Naive B cell (primary cell): Measurements from ENCODE around the gene DOK3. TPM values are rescaled to one million over a fixed set of nuclear protein-coding genes. Genes with fewer than 3 reads are reported as not detected.

Experiments
- ATAC-seq, 2 donors: fragments of 150-1000 bp; cut with Tn5 transposase; 2 replicates each; pipeline ENCODE4 v1.10.0; 2021; ENCODE audit warnings: low read depth in 2 of 2, mild to moderate bottlenecking in 2 of 2, moderate library complexity in 2 of 2
- DNase-seq: peaks from one replicate; pipeline ENCODE4 v3.0.0; 2022
- H3K27ac Mint-ChIP-seq, 6 donors: one replicate each; pipeline ENCODE4 v1.8.0; 2020 to 2022; ENCODE audit warnings: mild to moderate bottlenecking in 6 of 6, mixed read lengths in 6 of 6, moderate library complexity in 5 of 6, inconsistent platforms in 2 of 6
- H3K27me3 Mint-ChIP-seq, 3 donors: one replicate each; pipeline ENCODE4 v1.8.0; 2021 to 2022; ENCODE audit warnings: mixed read lengths in 3 of 3, mild to moderate bottlenecking in 1 of 3
- H3K36me3 Mint-ChIP-seq, 2 donors: one replicate each; pipeline ENCODE4 v1.8.0; 2020 to 2022; ENCODE audit warnings: mixed read lengths in 2 of 2, inconsistent platforms in 1 of 2, mild to moderate bottlenecking in 1 of 2
- H3K4me1 Mint-ChIP-seq, 3 donors: one replicate each; pipeline ENCODE4 v1.8.0; 2020 to 2022; ENCODE audit warnings: mixed read lengths in 3 of 3, inconsistent platforms in 1 of 3, mild to moderate bottlenecking in 1 of 3, moderate library complexity in 1 of 3
- H3K4me3 Mint-ChIP-seq, 8 donors: one replicate each; pipeline ENCODE4 v1.8.0; 2020 to 2022; ENCODE audit warnings: mild to moderate bottlenecking in 8 of 8, mixed read lengths in 8 of 8, moderate library complexity in 8 of 8, inconsistent platforms in 2 of 8
- H3K9me3 Mint-ChIP-seq, 7 donors: one replicate each; pipeline ENCODE4 v1.8.0; 2020 to 2022; ENCODE audit warnings: mixed read lengths in 7 of 7, mild to moderate bottlenecking in 5 of 7, inconsistent platforms in 2 of 7, moderate library complexity in 1 of 7
- polyA plus RNA-seq, 6 donors: library from polyadenylated mRNA; unstranded; fragments of 300-500 nt; fragmentation: Illumina TruSeq; gene quantifications; one replicate each; pipeline ENCODE4 v1.2.3, GENCODE V29; 2021; ENCODE audit warnings: low read depth in 6 of 6

DOK3 gene
- polyA plus RNA-seq, 6 donors from 2014 or later = 12.7 to 47.7 (median 38.1) TPM

DNA sequence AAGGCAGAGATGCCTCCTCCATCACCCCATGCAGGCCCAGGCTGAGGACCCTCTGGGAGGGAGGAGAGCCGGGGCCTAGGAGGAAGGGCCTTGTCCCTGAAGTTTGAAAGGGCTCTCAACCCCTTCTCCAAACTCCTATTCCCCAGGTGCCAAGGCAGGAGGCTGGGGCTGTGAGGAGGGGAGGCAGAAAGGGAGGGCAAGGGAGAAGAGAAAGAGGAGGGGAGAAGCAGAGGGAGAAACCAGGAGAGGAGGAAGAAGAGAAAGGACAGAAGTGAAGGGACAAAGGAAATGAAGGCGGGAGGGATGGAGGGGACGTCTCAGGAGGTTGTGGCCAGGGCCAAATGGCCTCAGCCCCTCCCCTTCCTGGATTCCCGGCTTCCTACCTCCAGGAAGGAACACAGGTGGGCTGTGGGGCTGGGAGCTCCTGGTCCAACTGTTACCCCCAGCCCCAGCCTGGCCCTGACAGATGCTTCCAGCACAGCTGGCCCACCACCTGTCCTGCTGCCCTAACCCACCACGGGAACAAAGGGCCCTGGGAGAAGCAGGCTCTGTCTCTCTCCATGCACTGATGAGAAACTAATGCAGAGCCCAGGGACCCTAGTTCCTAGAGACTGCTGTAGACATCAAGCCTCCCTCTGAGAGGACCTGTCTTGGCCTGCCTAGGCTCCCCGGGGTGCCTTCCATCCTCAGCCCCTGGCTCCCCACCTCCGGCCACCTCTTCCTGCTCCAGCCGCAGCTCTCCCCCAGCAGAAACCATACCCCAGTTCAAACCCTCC is 39.7 kb downstream of the DOK3 start:
- peak overlapping the region in 2 of 8 donors; percentile 25 to 54 for H3K4me3 Mint-ChIP-seq
- H3K4me1 Mint-ChIP-seq = peaks cover 6 to 20% (median 12%) of the 10 kb centered on the region in 3 donors
- H3K36me3 Mint-ChIP-seq = no peaks in the 10 kb centered on the region
- H3K27ac Mint-ChIP-seq = no peak overlapping the region
- H3K9me3 Mint-ChIP-seq = no peaks in the 10 kb centered on the region
- no peak for DNase-seq
- ATAC-seq = no peak
- peaks cover 0 to 24% (median 16%) of the 10 kb centered on the region in 3 donors for H3K27me3 Mint-ChIP-seq

DNA sequence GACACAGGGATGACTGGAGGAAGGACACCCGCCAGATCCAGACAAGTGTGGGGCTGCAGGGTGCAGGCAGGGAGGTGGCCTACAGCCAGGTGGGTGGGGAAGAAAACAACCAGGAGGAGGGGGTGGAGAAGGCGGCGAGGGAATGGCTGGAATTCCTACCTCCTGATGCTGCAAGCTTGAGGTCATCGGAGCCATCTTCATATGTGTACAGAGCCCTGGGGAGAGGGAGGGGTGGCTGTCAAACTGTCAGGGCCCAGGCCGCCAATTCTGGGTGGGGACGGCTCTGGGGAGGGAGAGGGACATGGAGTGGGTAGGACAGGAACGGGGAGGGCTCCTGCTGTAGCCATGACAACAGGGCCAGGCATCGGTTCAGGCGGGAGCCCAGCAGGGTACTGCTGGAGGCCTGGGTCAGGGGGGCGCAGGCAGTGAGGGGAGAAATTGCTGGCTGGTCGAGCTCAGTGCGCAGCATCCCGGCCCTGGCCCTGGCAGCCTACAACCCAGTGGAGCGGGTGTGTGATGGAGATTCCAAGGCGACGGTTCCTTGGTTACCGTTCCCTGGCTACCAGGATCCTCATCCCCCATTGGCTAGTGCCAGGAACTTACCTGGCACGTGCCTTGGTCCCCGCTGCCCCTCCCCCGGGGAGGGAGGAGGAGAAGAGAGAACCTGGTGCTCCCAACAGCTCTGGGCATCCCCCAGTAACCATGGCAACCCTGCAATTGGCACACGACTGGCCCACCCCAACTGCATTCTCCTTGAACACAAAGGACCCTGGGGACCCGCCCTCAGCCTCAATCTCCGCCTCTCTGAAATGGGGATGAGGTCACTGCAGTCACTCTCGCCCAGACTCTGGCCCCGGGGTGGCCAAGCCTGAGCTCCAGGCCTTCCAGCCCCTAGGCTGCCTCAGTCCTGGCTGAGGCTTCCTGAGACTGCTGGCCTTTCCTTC is 40.7 kb downstream of the DOK3 start:
- DNase-seq (no peak), ATAC-seq (no peak)
- Mint-ChIP-seq H3K9me3 (no peaks in the 10 kb centered on the region), H3K4me1 (peaks cover 2 to 11% (median 6%) of the 10 kb centered on the region in 3 donors), H3K27me3 (peaks cover 0 to 17% (median 10%) of the 10 kb centered on the region in 3 donors), H3K36me3 (no peaks in the 10 kb centered on the region), H3K27ac (peak overlapping the region in 1 of 6 donors; percentile 18), H3K4me3 (peak overlapping the region in 1 of 8 donors; percentile 56)

DNA sequence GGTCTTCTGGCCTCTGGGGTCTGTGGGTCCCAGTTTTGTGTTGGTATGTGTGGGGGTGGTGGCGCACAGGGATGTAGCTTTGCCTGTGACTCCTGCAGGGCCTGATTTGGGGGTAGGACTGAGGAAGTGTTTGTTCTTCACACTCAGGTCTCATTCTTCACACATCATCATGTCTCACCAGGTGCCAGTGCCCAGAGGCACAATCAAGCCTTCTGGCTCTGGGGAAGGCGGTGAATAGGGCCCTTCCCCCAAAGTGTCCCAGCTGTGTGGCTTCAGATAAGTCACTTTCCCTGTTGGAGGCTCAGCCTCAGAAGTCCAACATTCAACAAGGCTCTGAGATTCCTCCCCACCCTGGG is 41.3 kb downstream of the DOK3 start:
- H3K9me3 Mint-ChIP-seq = no peaks in the 10 kb centered on the region
- DNase-seq (no peak), ATAC-seq (no peak)
- peaks cover 0 to 14% (median 7%) of the 10 kb centered on the region in 3 donors for H3K27me3 Mint-ChIP-seq
- H3K27ac Mint-ChIP-seq = peak overlapping the region in 1 of 6 donors; percentile 18
- peaks cover 0 to 8% (median 3%) of the 10 kb centered on the region in 3 donors for H3K4me1 Mint-ChIP-seq
- no peak overlapping the region for H3K4me3 Mint-ChIP-seq
- H3K36me3 Mint-ChIP-seq = no peaks in the 10 kb centered on the region

DNA sequence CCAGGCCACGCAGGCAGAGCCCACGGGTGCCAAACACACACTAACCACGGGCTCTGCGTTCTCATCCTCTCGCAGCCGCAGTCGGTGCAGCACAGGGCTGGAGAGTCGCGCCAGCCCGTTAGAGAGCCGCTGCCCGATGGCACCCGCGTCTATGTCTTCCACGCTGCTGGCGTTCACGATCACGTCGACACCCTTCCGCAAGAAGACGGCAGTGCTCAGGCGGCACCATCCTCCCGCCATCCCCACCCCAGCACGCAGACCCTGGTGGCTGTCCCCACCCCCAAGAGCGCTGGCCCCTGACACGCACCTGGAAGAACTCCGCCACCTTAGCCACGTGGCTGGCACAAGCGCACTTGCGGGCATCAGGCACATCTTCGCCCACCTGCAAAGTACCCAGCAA is 42.2 kb downstream of the DOK3 start:
- no peak for DNase-seq
- no peaks in the 10 kb centered on the region for H3K36me3 Mint-ChIP-seq
- ATAC-seq = no peak
- peak overlapping the region in 1 of 8 donors; percentile 18 for H3K4me3 Mint-ChIP-seq
- H3K9me3 Mint-ChIP-seq = no peaks in the 10 kb centered on the region
- H3K27ac Mint-ChIP-seq = no peak overlapping the region
- peaks cover 0 to 14% (median 7%) of the 10 kb centered on the region in 3 donors for H3K27me3 Mint-ChIP-seq
- peaks cover 2 to 11% (median 3%) of the 10 kb centered on the region in 3 donors for H3K4me1 Mint-ChIP-seq

DNA sequence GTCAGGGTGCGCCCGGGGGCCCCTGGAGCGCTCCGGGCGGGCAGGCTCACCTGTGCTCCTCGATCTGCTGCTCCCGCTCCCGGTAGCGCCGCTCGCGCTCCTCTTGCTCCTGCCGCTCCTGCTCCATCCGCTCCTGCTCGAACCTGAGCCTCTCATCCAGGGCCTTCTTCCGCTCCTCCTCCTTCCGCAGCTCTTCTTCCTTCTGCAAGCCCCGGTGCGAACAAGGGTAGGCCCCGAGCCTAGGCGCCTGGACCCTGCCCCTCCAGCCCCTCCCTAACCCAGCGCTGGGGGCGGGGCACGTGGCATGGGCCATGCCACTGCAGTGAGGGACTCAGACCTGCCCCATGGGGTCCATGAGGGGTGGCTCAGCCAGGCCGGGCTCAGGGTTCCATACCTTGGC is 42.8 kb downstream of the DOK3 start:
- DNase-seq (no peak), ATAC-seq (no peak)
- no peaks in the 10 kb centered on the region for H3K36me3 Mint-ChIP-seq
- no peaks in the 10 kb centered on the region for H3K9me3 Mint-ChIP-seq
- H3K4me1 Mint-ChIP-seq = peaks cover 2 to 7% (median 3%) of the 10 kb centered on the region in 3 donors
- H3K4me3 Mint-ChIP-seq = peak overlapping the region in 1 of 8 donors; percentile 18
- peaks cover 0 to 14% (median 7%) of the 10 kb centered on the region in 3 donors for H3K27me3 Mint-ChIP-seq
- no peak overlapping the region for H3K27ac Mint-ChIP-seq

DNA sequence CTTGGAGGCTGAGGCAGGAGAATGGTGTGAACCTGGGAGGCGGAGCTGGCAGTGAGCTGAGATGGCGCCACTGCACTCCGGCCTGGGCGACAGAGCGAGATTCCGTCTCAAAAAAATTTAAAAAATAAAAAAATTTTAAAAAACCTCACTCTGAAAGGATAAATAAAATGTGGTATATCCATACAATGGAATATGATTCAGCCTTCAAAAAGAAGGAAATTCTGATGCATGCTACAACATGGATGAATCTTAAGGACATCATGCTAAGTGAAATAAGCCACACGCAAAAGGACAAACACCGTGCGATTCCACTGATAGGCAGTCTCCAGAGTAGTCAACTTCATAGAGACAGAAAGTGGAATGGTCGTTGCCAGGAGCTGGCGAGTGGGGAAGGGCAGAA is 44.6 kb downstream of the DOK3 start:
- Mint-ChIP-seq H3K27me3 (peaks cover 0 to 14% (median 6%) of the 10 kb centered on the region in 3 donors), H3K36me3 (no peaks in the 10 kb centered on the region), H3K27ac (no peak overlapping the region), H3K9me3 (no peaks in the 10 kb centered on the region), H3K4me3 (no peak overlapping the region), H3K4me1 (peaks cover 2 to 8% (median 7%) of the 10 kb centered on the region in 3 donors)
- DNase-seq (no peak), ATAC-seq (no peak)

DNA sequence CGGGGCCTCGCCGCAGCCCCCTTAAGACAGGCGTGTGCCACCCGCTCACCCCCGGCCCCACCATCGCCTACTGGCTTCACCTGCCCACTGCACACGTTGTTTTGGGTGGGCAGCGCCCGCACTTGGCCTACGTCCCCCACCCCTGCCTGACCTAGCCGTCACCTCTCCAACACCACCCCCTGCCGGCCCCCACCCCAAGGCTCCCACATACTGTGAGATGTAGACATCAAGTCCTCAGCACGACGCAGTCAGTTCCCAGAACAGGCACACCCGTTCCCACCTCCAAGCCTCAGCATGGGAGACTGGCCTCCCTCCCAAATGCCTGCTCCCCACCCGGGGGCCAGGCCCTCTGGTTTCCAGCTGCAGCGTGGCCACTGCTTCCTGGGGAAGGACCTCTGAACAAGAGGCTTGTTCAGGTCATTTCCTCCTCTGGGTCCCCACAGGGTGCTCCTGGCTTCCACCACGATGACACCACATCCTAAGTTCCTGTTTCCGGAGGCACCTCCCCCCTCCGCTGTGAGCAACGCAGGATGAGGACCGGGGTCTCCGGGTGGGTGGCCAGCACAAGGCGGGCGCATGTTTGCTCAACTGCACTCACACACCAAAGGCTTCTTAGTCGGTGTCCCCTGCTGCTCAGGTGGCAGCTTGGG is 47.5 kb downstream of the DOK3 start:
- DNase-seq = no peak
- H3K4me1 Mint-ChIP-seq = peaks cover 5 to 7% (median 6%) of the 10 kb centered on the region in 3 donors
- no peaks in the 10 kb centered on the region for H3K9me3 Mint-ChIP-seq
- no peak for ATAC-seq
- peaks cover 0 to 7% (median 5%) of the 10 kb centered on the region in 3 donors for H3K27me3 Mint-ChIP-seq
- no peak overlapping the region for H3K27ac Mint-ChIP-seq
- no peak overlapping the region for H3K4me3 Mint-ChIP-seq
- H3K36me3 Mint-ChIP-seq = no peaks in the 10 kb centered on the region

DNA sequence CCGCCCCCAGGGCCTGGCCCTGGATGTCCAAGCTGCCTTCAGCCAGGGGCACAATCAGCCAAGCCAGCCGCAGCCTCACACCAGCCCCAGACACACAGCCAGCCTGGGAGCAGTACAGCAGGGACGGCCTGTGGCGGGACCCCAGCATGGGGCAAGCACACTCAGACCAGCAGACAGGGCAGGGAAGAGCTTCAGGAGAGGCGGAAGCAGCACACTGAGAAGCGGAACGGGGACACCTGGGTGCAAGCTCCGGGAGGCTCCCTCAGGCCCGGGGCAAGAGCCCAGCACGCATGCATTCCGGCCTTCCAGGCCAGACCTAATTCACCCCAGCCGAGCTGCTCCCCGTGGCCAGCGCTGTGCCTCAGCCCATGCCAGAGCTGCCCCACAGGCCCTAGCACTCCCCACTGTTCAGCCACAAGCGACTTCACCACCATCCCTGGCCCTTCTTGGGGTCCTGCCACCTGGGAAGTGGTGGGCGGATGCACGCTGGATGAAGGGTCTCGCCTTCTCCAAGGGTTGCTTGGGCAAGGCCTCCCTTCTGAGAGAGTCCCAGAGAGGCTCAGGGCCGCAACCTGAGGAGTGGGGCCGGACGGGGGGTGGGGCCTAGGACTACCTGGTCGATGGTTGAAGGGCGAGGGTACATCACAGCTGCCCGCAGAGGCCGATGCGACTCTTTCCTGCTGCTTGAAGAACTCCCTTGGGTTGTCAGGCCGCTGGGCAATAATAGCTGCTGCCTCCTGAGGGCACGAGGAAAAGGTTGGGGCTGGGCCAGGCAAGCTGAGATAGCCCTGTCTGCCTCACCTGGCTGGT is 49.6 kb downstream of the DOK3 start:
- H3K27ac Mint-ChIP-seq = peak overlapping the region in 1 of 6 donors; percentile 69
- peaks cover 6 to 11% (median 7%) of the 10 kb centered on the region in 3 donors for H3K4me1 Mint-ChIP-seq
- no peaks in the 10 kb centered on the region for H3K36me3 Mint-ChIP-seq
- ATAC-seq = no peak
- H3K4me3 Mint-ChIP-seq = no peak overlapping the region
- peaks cover 4 to 7% (median 5%) of the 10 kb centered on the region in 3 donors for H3K27me3 Mint-ChIP-seq
- no peak for DNase-seq
- H3K9me3 Mint-ChIP-seq = peaks cover 0 to 1% (median 0%) of the 10 kb centered on the region in 7 donors

DNA sequence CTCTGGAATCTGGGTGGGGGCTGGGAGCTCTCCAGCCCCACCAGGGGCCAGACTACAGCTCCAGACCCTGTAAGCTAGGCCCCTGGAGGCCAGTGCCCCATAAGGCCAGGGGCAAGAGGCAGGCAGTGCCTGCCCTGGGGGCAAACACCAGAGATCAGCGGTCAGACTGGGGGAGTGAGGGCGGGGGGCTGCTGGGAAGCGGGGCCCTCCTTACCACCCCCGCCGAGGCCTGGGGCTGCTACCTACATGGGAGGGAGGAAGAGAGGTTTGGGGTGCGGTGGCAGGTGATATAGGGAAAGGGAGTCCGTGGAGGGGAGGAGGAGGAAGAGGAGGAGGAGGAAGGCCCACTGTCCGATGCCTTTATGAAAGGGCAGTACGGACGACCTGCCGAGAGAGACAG is 50.3 kb downstream of the DOK3 start:
- peaks cover 0 to 1% (median 0%) of the 10 kb centered on the region in 7 donors for H3K9me3 Mint-ChIP-seq
- H3K27me3 Mint-ChIP-seq = peaks cover 4 to 7% (median 5%) of the 10 kb centered on the region in 3 donors
- peaks cover 6 to 11% (median 7%) of the 10 kb centered on the region in 3 donors for H3K4me1 Mint-ChIP-seq
- no peak overlapping the region for H3K4me3 Mint-ChIP-seq
- DNase-seq (no peak), ATAC-seq (no peak)
- H3K27ac Mint-ChIP-seq = no peak overlapping the region
- H3K36me3 Mint-ChIP-seq = no peaks in the 10 kb centered on the region

DNA sequence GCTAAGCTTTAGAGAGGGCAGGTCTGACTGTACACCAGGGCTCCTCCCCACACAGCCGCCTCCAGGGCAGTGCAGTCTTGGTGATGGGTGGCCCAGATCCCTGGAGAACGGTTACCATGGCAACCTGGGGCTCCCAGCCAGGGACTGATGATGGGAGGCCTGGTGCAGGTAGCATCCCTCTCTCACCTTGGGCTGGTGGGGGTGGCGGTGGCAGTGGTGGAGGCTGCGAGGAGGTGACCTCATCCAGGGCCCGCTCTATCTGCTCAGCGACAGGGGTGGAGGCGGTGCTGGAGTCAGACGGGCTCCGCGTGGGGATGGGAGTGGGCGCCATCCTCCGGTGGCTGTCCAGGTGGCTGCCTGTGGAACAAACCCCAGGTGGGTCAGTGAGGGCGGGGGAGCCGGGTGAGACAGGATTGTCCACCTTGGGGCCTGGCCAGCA is 50.7 kb downstream of the DOK3 start:
- peaks cover 4 to 7% (median 5%) of the 10 kb centered on the region in 3 donors for H3K27me3 Mint-ChIP-seq
- no peaks in the 10 kb centered on the region for H3K36me3 Mint-ChIP-seq
- H3K27ac Mint-ChIP-seq = no peak overlapping the region
- ATAC-seq = no peak
- no peak for DNase-seq
- peaks cover 0 to 1% (median 0%) of the 10 kb centered on the region in 7 donors for H3K9me3 Mint-ChIP-seq
- H3K4me1 Mint-ChIP-seq = peaks cover 7 to 13% (median 10%) of the 10 kb centered on the region in 3 donors
- H3K4me3 Mint-ChIP-seq = no peak overlapping the region

DNA sequence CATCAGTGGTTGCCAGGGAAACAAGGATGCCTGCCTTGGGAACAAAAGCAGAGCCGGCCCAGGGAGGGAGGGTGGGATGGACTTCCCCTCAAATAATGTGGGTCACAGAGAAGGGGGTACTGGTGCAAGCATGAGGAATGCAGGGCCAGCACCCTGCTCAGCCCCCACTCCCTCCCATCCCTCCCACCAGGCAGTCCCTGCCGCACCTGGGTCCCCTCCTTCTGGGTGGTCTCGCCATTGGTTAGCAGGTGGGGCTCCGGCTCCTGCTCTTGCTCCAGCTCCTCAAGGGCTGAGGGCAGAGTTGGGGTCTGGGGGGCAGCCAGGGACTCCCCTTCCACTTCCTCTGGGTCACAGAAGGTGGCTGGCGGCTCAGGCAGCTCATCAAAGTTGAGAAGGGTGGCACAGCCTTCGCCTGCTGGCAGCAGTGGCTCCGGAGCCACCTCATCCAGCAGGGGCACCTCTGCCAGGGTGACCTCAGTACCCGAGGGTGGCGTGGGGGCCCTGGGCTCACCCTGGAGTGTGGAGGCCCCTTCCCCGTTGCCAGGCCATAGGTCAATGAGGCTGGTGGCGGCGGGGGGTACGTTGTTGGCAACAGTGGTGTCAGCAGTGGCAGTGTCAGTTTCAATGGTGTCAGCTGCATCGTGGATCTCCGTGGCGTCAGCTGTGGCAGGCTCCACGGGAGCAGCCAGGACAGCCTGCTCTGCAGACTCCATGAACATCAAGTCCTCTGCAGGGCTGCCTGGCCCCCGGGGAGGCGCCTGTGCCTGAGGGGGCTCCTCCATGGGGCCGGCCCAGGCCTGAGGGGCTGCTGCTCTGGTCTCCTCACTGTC is 51.6 kb downstream of the DOK3 start:
- Mint-ChIP-seq H3K36me3 (no peaks in the 10 kb centered on the region), H3K4me1 (peaks cover 15 to 22% (median 19%) of the 10 kb centered on the region in 3 donors), H3K27ac (peak overlapping the region in 1 of 6 donors; percentile 98), H3K27me3 (peaks cover 4 to 7% (median 5%) of the 10 kb centered on the region in 3 donors), H3K4me3 (peak overlapping the region in 3 of 8 donors; percentile 41 to 84 (median 44)), H3K9me3 (peaks cover 0 to 1% (median 0%) of the 10 kb centered on the region in 7 donors)
- ATAC-seq = no peak
- no peak for DNase-seq
